NCI-H1930 (cell line): ENCODE data around the gene FOXRED2.

Experiments
- DNase-seq, 2 experiments: peaks; one replicate each; lab custom pipeline; 2025; lab: John Stamatoyannopoulos, UW

Gene FOXRED2

DNA sequence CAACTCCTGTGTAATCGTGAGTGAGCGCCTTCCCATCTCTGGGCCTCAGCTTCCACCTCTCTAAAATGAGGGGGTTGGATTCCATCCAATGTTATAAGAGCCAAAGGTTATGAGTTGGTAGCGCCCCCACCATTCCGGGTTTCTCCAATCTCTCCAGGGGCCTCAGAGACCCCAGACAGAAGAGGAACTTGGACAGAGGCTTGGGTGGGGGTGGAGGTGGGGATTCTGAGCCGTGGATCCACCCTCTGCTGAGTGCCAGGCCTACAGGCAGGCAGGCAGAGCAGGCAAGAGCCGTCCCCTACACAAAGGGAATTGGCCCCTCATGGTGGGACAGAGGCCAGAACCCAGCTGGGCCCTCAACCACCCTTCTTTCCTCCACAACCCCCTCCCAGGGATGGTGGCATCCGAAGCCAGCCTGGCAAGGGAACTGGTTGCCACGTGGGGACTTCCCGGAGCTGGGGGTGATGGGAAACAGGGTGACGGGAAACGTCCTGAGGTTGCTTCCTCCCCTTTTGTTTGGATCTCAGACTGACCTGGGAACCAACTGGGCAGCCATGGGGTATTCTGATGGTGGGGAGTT lies 57.2 kb downstream of the FOXRED2 start:
- DNase-seq: no peak

DNA sequence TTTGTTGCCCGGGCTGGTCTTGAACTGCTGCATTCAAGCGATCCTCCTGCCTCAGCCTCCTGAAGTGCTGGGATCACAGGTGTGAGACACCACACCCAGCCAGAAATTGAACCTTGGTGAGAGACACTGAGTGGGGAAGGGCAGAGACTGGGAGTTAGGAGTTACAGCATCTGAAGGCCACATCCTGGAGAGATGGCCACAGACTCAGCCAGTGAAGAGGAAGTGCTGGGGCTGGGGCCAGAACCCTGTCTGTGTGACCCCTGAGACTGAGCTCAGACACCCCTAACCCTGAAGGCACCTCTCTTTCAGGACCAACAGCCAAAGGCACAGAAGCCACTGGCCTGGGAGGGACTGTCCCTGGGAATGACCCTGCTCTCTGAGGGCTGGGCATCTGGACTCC lies 59.2 kb downstream of the FOXRED2 start:
- DNase-seq: no peak

DNA sequence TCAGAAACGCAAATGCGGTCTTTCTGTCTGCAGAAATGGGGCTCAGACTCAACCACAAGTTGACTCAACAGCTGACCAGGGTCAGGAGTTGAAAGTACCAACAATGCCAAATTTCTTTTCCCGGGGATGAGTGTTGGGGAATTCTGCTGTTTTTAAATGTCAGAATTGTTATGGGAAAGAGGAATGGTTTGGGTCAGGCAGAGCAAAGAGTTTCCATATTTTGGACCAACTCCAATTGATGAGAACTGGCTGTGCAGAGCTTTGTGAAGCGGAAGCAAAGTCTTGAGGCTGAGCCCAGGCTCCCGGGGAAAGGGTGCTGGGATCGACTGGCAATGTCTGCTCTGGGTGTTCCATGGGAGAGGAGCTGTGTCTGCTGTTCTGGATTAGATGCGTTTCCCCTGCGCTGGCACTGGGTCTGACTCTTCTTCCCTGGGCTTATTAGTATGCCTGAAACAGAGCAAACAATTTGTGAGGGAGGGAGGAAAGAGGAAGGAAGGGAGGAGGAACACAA lies 61.6 kb downstream of the FOXRED2 start:
- DNase-seq: no peak

DNA sequence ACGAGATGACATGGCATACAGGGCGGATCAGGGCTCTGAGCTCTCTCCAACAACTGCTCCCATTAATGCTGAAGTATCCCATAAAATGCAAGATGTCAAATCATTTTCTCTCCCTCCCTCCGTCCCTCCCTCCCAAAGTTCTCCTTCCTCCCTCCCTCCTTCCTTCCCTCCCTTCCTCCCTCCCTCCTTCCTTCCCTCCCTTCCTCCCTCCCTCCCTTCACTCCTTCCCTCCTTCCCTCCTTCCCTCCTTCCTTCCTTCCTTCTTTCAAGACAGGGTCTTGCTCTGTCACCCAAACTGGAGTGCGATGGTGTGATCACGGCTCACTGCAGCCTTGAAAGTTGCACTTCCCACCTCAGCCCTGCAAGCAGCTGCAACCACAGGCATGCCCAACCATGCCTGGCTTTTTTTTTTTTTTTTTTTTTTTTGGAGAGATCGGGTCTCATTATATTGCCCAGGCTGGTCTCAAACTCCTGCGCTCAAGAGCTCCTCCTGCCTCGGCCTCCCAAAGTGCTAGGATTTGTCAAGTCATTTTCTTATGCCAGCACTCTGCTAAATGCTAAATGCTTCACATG lies 63.6 kb downstream of the FOXRED2 start:
- no peak for DNase-seq

DNA sequence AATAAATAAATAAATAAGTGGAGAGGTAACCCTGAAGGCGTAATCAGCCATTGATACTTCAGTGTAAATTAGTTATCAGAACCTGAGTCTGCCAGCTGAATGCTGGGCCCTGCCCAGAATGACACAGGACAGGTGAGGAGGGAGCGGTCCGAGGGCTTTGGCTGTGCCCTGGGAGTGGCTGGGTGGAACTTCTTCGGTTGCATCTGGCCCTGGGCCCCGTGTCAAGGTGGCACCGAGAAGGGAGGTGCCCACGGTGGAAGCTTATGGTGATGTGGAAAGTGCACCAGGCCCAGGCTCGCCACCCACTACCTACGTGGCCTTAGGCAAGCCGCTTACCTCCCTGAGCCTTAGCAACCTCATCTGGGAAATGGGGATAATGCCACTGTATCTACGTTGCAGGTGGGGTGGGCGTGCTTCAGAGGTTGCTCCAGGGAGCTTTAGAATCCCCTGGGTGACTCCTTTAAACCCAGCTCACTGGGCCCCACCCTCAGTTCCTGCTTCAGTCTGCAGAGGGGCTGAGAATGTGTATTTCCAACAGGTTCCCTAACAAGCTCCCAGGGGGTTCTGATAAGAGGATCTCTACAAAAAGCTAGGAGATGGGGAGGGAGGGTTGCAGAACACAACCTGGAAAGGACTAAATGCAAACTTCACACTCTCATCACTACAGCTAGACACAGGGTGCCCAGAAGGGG lies 64.2 kb downstream of the FOXRED2 start:
- DNase-seq: no peak

DNA sequence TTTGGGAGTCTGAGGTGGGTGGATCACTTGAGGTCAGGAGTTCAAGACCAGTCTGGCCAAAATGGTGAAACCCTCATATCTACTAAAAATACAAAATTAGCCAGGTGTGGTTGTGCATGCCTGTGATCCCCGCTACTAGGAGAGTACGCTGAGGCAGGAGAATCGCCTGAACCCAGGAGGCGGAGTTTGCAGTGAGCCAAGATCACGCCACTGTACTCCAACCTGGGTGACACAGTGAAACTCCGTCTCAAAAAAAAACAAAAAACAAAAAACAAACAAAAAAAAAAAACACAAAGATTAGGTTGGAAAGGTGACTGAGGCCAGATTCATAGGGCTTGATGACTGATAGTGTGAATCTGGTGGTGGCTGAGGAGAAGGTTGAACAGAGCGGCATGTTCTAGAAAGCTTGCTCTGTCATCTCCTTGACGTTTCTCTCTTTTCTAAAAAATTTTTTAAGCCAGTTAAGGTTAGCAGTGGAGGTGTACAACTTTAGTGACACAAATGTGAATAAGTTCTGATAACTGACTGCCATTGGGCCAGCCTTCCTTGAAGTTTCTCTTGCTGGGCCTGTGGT lies 66.3 kb downstream of the FOXRED2 start:
- no peak for DNase-seq

DNA sequence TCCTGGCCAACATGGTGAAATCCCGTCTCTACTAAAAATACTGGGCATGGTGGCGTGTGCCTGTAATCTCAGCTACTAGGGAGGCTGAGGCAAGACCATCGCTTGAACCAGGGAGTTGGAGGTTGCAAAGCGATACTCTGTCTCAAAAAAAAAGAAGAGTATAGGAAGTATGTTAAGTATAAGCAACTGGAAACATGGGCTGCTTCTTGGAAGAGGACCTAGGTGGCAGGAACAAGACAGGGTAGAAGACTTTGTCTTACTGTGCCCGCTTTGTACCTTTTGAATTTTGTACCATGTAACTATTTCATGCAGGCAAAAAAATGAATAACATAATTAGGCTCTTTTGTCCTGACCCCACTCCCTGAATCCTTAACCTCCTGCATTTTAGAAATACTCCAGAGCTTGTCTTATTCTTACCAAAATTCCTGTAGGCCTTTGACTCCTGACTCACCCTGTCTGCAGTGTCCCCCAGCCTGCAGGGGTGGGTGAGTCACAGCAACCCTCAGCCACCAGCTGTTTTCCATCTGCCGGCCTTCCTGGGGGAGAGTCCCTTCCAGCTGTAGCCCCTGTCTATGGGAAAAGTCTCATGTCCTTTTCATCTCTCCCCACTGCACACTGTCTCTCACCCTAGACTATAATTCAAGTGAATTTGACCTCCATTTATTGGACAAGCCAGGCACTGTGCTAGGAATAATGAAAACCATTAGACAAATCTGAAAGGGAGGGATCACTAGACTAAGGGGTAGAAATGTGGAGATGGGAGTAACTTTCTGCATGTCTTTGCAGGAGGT lies 67.2 kb downstream of the FOXRED2 start:
- no peak for DNase-seq
